GM18499 (cell line): ENCODE results near the gene DLGAP1.

Experiments used
- ATAC-seq: cut with Tn5 transposase; IDR thresholded peaks from one replicate; pipeline ENCODE4 v1.9.1; 2021; ENCODE audit warnings: moderate number of reproducible peaks; ENCODE audit not compliant: insufficient read depth, unreplicated experiment

DLGAP1 gene

DNA sequence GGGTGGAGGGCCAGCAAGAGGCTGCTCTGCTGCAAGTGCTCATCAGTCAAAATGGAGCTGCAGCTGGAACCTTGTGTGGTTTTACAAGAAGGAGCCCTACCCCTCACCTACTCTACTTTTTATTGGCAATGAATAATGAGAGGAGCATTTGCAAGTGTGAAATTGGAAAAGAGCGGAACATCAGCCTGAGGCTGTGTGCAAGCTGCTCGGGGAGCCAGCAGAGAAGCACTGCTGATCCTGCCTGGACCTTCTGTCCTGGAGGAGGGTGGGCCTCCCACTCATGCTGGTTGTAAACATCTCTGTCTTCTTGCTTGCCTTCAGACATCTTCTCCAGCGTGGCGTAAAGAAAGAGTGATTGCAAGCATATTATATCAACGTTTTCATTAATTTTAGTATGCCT is 256.2 kb downstream of the DLGAP1 start:
- ATAC-seq: no peak

DNA sequence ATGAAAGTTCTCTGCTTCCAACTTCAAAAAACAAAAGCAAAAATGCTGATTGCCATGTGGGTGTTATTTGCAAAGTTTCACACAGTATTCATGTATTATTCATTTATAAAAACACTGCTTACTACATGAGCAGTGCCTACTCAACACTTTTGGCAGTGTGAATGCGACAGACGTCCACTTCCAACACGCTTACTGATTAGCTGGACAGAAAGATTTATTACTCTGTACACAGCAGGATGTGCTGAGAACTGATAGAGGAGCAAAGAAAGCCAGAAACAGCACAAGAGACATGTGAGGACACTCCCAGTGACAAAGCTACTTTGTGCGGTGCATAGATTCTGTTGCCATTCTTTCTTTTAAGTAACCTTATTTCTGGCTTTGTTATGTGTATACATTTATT is 258.8 kb downstream of the DLGAP1 start:
- ATAC-seq: no peak

DNA sequence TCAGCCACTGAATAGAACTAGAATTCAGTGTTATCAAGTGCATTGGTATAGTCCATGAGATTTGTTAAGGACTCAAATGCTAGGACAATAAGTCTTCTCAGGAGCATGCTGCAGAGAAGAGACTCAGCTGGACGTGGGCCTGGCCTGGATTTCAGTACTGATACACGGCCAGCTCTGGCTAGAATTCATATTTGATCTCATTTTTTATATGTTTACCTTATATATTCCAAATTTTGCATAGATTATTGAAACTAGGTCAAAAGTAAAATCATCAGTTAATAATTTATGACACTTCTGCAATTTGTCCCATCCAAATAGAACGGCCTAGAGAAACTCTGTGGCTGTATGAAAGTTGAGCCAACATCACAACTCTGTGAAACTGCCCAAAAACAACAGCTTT is 262.0 kb downstream of the DLGAP1 start:
- ATAC-seq: no peak

DNA sequence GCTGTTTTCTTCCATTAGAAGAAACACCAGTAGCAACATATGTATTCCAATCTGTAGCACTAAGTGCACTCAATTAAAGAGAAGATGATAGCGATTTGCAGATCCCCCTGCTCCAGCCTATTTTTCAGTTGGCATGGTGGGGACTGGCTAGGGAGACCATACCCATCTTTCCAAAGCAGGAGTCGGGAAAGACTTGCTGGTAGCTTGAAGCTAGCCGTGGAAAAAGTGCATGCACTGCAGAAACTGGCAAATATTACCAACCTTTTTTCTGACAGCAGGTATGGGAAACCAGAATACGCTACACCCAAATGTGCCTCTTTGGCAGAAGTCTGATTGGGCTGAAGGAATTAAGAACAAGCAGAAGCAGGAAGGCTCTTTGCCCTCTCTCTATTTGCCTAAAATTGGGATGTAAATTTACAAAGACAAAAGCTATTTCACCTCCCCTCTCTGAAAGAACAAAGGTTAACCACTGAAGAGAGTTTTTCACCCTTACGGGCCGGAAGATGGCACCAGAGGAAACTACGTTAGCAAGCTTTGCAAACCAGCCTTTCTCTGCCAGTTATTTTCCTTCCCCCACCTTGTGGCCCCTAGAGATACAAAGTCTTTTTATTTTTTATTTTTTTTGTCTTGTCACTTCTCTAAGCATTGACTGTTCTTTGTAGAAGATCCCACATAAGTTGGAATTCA is 273.1 kb downstream of the DLGAP1 start:
- no peak for ATAC-seq

DNA sequence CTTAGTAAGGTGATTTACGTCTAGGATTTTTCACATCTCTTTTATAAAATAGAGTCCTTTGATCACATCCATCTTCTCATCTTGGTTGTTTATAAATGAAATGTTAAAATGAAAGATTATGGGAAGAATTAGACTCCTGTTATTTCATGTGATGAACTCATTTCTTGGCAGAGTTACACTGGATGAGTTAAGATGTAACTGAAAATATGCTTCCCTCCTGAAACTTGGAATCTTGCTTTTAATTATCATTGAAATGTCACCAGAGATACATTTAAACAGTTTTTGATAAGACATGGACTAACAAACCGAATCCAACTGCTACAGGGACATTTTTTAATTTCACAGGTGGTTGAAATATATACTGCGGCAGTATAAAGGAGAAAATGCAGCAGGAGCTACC is 274.0 kb downstream of the DLGAP1 start:
- ATAC-seq: no peak

DNA sequence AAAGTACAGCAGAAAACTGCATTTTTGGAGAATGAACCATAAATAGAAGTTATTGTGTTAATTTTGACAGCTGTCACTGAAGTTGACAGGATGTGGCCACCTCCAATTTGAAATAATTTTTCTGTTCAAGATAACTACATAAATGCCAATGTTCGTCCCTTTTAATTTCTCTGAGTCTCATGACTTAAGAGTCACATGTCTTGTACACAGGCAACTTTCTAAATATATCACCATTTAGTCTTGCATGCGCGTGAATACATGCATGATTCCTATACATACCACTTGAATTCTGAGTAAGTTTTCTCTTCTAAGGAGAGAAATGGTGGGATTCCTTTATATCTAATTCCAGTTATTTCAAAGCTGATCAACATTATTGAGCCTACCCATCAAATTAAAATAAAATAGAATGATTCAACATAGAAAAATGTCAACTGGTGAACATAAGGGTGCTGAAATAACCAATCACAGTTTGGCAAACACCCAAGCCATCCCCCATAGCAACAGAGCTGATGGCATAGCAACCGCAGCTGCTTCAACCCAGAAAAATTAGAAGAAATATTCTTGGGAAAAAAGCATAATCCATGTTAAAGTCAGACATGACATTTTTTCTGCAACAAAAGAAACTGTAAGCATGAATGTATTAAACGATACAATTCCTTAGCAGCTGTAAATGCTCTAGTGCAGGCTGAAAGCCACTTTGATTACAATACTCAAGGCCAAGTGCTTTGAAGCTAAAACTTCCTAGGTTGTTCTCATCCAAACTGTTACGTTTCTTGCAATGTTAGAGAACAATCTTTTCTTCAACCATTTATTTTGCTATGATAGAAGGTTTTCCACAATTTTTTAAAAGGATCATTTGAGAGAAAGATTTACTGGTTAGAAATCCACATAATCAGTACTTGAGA is 282.7 kb downstream of the DLGAP1 start:
- ATAC-seq: no peak

DNA sequence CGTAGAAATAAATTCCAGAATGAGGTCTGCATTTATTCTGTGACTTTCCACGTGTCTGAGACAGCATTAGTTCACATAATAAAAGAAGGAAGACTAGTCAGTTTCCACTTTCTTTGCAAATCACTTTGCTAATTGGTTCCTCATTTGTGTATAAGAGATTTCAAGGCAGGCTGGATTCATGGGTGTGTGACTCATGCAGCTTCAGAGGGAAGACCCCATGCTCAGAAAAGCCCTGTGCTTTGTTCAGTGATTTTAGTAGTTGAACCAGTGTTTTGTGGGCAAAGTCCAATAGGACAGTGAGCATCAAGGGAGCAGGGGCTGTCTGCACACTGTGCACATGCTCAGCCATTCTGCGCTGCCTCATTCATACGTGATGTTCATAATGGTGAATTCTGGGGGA is 297.8 kb downstream of the DLGAP1 start:
- no peak for ATAC-seq

DNA sequence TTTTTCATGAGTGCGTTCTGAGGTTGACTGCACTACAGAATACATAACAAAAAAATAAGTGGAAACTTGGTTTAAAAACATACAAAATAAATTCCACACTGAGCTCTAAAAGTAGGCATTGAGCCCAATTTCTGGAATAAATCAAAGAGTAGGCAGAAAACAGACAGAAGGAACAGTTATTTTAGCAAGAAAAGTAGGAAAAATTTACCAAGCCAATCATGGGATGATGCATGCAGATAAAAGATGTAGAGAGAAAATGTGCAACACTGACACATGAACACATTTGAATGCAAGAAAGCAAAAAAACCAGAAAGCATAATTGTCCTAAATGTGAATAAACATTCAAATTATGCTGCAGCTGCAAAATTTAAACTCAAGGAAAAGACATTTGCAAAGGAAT is 308.3 kb downstream of the DLGAP1 start:
- no peak for ATAC-seq

DNA sequence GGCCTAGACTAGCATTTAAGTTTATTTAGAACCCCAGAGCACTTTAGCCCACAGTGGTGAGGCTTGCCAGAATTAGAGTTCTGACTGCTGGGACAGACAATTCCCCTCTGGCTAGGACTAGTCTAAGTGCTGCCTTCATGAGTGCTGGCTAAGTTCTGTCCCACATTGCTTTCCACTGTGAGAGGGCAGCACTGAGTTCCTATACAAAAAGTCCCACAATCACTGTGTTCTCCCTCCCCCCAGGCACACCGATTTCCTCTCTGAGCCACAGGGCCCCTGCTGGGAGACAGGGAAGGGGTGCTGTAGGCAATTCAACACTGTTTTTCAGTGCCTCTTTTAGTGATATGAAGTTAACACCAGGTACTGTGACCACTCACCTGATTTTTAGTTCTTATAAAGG is 310.9 kb downstream of the DLGAP1 start:
- no peak for ATAC-seq

DNA sequence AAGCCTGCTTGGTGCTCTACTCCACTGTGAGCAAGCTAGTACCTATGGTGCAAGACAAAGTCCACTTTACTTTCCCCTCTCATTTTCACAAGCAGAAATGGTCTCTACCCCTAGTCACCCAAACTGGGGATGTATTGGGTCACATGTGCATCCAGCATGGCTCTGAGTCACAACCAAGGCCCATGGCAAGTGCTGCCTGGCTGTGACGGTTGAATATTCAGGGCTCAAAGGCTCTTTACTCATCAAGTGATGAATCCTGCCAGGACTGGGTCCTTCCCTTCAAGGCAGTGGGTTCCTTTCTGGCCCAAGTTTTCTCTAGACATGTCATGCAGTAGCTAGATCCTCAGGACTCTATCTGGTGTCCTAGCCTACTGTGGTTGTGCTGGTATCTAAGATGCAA is 311.5 kb downstream of the DLGAP1 start:
- ATAC-seq: no peak

DNA sequence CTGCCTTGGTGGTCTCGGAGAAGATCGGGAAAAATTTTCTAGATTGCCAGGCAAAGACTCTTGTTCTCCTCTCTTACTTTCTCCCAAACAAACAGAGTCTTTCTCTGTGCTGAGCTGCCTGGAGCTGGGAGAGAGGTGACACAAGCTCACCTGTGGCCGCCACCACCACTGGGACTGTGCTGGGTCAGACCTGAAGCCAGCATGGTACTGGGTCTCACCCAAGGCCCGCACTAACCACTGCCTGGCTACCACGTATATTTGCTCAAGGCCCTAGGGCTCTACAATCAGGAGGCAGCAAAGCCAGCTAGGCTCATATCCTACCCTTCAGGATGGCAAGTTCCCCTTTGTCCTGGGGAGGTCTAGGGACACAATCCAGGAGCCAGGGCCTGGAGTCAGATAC is 312.2 kb downstream of the DLGAP1 start:
- no peak for ATAC-seq

DNA sequence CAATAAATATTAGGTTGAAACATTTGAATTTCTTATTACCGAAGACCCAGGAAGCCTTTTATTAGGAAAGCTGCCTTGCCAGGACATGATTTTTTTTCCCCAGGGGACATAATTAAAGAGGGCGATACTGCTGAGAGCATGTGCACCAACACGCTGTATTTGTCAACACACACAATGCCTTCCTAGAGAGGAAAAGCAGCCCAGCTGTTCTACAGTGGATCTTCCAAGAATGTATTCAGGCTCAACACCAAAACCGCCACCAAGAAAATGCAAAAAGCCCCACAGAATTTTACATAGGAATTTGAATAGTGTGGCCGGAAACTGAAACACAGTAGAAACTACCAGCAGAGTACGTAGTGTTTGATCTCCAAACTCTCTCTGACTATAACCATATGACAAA is 320.4 kb downstream of the DLGAP1 start:
- ATAC-seq: no peak

DNA sequence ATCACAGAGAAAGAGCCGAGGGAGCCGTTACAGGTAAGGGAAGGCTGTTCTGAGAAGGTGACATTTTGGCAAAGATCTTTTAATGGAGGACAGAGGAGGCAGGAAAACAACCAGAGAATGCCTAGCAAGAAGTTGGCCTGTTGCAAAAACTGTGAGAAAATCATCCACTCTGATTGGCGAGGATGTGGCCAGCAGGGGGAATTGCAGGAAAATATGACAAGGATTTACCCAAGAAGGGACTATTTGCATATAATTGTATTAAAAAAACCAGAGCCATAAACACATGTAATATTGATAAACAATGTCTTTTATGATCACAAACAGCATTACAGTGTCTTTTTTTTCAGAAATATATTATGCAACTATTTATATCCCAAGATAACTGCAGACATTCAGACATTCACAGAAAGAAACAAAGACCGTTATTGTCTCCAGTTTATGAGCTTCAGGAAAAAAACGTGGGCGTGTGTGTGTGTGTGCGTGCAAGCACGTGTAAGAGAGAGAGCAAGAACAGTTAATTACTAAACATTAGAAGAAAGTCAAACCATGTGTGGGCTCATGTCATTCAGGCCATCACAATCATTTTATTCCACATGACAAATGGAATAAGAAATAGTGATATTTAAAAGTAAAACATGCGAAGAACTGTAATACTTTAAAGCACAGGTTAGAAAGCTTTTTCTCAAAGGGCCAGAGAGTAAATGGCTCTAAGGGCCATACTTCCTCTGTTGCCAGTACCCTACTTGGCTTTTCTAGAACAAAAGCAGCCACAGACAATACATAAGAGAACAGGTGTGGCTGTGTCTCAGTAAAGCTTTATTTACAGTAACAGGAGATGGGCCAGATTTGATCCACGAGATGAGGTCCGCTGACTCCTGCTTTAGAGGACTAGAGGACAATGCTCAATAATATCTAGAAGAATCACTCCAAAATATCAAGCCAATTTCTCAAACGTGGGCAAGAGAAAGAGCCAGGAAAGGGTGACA is 324.1 kb downstream of the DLGAP1 start:
- ATAC-seq: no peak

DNA sequence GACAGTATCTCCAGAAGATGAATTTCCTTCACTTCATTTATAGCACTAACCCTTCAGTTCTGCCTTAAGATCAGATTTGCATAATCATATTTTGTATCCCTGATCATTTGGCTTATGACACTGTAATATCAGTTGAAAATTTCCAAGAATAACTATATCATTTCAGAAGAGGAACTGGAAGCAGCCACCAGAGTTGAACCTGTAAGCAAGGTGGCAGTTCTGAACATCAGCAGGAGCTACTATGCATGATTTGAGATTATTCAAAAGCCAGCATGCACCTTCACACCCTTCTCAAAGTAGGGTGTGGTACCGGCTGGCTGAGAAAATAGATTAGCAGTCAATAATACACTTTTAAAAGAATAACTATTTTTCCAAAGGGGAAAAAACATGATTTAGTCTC is 328.2 kb downstream of the DLGAP1 start:
- ATAC-seq: no peak

DNA sequence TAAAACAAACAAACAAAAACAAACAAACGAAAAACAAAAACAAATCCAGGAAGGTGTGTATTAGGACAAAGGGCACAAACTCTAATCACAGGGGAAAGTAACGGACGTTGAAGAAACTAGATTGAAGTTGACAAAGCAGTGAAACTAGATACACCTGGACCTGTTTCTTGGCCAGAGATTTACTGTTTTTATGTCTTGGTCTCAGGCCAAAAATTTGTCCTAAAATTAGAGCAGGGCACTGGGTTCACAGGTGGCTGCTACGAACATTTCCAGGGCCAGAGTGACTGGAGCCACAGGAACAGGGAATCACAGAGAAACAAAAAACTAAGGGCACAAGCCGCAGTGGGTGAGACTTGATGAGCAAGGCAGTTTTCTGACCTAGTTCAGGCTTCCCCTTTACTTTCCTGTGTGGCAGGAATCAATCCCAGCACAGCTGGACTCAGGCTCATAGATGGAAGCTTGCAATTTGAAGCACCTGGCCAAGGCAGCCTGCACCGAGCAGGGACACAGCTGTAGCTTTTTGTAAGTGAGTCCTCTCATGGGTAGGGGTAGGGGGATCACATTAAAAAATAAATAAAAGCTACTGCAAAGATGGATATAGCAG is 329.4 kb downstream of the DLGAP1 start:
- no peak for ATAC-seq

DNA sequence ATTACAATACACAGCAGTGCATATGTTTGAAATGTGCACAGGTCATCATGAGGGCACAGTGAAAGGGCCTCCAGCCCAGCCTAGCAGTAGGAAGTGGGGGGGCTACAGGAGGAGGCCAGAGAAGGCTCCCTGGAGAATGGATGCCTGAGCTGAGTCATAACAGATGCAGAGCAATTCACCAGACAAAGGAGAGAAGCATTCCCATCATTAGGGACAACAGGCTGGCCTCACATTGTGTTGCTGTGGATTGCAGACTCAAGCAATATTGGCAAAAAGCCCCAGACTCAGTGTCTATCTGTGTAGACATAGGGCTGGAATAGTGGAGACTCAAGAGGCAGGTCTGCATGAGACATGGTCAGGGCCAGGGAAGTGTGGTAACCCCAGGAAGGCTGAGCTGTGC is 329.9 kb downstream of the DLGAP1 start:
- ATAC-seq: no peak

DNA sequence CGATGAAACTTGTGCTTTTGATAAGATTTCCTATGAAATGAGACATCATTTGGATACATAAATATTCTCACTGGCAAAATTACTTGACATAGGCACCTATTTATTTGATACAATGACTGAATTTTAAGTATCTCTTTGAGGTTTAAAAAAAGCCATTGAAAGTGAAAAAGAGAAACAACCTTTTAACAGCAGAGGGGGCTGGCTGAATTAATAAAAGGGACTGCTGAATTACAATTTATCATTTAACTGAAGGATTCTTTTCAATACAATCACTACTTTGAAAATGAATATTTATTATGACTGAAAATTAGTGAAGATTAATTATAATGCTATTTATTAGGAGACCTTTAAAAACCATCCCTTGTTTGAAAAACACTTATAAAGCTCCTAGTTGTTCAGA is 335.3 kb downstream of the DLGAP1 start:
- no peak for ATAC-seq

DNA sequence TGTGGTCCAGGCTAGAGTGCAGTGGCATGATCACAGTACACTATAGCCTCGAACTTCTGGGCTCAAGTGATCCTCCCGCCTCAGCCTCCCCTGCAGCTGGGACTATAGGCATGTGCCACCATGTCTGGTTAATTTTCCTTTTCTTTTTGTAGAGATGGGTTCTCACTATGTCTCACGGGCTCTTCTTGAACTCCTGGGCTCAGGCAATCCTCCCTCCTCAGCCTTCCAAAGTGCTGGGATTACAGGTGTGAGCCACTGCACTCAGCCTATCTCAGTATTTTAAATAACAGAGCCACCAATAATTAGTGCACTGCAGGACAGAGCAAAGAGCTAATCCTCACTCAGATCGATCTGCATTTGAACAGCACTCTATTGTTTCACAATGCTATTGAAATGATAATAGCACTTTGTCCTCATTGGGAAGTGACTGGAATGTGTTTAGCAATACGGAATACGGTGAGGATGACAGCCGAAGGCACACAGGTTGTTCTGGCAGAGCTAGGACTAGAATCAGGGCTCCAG is 335.9 kb downstream of the DLGAP1 start:
- ATAC-seq: no peak

DNA sequence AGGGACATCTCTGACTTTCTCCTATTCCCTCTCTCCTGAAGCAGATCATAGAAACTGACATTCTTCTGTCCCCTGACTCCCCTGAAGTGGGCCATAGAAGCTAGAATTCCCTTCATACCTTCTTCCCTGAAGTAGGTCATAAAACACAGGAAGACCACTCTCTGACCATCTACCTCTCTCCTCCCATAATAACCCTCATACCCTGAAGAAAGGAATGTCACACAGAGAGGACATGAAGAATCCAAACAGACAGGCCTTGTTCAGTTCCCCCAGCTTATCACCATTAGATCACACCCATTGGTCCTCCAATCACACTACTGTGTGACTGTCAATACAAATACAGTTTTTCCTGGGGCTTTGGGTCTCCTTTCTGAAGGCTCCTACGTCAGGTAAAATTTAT is 347.1 kb downstream of the DLGAP1 start:
- ATAC-seq: no peak

DNA sequence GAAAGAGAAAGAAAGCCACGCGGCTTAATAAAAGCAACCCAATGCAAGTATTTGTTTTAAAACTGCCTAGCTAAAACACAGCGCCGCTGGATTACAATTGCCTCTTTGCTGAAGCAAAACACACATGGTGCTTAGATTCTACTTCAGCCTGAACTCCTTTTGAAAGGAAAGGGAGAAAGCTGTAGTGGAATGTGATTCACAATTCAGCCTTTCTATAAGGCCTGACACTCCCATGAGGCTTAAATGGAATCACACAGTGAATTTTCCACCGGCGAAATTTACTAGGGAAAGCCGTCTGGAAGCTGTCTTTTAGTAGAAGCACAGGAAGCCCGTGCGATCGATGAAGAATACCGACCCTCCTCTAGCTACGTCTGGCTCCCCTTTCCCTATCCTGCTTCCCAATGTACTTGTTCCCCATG is 348.0 kb downstream of the DLGAP1 start:
- ATAC-seq: no peak
